GM21381 (cell line): ENCODE data around the gene OSBPL6.
"Not testable (repeated sequence)": the region's sequence is repeated elsewhere in the genome, so short reads cannot be mapped to it uniquely, and the experiment has no call there.

Experiments
- ATAC-seq: cut with Tn5 transposase; IDR thresholded peaks from one replicate; pipeline ENCODE4 v1.9.1; 2021; ENCODE audit warnings: mild to moderate bottlenecking, moderate library complexity; ENCODE audit not compliant: unreplicated experiment

OSBPL6 gene

GRCh38 chr2:178423746-178424145, 229.4 kb downstream of the OSBPL6 start:
- ATAC-seq: not testable (repeated sequence)

- ATAC-seq: no peak
These were observed 231.0 kb downstream of the OSBPL6 start for GRCh38 chr2:178425255-178425827.

GRCh38 chr2:178426388-178426787, 232.1 kb downstream of the OSBPL6 start:
- no peak for ATAC-seq

- ATAC-seq: no peak
These were observed 233.1 kb downstream of the OSBPL6 start for GRCh38 chr2:178427458-178427857.

GRCh38 chr2:178428396-178428806, 234.1 kb downstream of the OSBPL6 start:
- ATAC-seq: no peak

- ATAC-seq: no peak
These were observed 235.0 kb downstream of the OSBPL6 start for GRCh38 chr2:178429336-178429735.

- no peak for ATAC-seq
These were observed 242.3 kb downstream of the OSBPL6 start for GRCh38 chr2:178436662-178437061.

GRCh38 chr2:178441426-178441825, 247.1 kb downstream of the OSBPL6 start:
- no peak for ATAC-seq

GRCh38 chr2:178448968-178449661, 254.8 kb downstream of the OSBPL6 start:
- ATAC-seq: no peak

- peak; percentile 3 for ATAC-seq
These were observed 255.6 kb downstream of the OSBPL6 start for GRCh38 chr2:178449700-178450523.

GRCh38 chr2:178450524-178450773, 256.1 kb downstream of the OSBPL6 start:
- peak; percentile 46 for ATAC-seq

- peak; percentile 84 for ATAC-seq
These were observed 256.6 kb downstream of the OSBPL6 start, which contains the start of the genes PJVK and PRKRA for GRCh38 chr2:178450774-178451525. Gene PJVK (plus strand): TSS chr2:178451378. CDS start chr2:178453410, 2,032 bp downstream. Gene PRKRA (minus strand): TSS chr2:178451175. CDS start chr2:178451030, 145 bp downstream.

GRCh38 chr2:178452334-178452733, 258.0 kb downstream of the OSBPL6 start:
- ATAC-seq: no peak
